ENCODE data around the gene ZNF236.

DNA sequence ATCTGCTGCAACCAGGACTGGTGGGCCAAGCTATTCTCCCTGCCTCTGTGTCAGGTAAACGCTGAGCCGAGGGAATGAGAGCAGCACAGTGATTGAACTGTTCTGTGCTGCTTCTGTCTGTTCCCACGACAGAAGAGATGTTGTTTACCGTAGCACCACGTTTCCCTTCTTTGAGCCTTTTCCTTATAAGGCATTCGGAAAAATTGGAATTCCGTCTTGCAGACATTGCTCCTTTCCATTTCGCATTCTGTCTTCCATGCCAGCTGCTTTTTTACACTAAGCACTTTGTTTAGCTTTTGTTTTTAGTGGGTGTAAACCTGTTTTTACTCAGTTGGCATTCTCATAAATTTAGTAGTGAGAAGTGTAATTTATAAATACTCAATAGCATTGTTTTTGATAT is 103.1 kb downstream of the ZNF236 start:
- no peak for TF ChIP-seq POLR2AphosphoS5 (IDR thresholded peaks at IDR 0.05)
- TF ChIP-seq, protein P1, sequence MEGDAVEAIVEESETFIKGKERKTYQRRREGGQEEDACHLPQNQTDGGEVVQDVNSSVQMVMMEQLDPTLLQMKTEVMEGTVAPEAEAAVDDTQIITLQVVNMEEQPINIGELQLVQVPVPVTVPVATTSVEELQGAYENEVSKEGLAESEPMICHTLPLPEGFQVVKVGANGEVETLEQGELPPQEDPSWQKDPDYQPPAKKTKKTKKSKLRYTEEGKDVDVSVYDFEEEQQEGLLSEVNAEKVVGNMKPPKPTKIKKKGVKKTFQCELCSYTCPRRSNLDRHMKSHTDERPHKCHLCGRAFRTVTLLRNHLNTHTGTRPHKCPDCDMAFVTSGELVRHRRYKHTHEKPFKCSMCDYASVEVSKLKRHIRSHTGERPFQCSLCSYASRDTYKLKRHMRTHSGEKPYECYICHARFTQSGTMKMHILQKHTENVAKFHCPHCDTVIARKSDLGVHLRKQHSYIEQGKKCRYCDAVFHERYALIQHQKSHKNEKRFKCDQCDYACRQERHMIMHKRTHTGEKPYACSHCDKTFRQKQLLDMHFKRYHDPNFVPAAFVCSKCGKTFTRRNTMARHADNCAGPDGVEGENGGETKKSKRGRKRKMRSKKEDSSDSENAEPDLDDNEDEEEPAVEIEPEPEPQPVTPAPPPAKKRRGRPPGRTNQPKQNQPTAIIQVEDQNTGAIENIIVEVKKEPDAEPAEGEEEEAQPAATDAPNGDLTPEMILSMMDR (IDR thresholded peaks at IDR 0.05): no peak
